GM18519 (cell line): ENCODE data around the gene PFKFB4.

Source experiments
- ATAC-seq: cut with Tn5 transposase; IDR thresholded peaks from one replicate; pipeline ENCODE4 v1.9.1; 2021; ENCODE audit warnings: mild to moderate bottlenecking, moderate library complexity; ENCODE audit not compliant: unreplicated experiment, low FRiP score

PFKFB4 gene

GRCh38 chr3:48468329-48468731 lies 88.3 kb downstream of the PFKFB4 start:
- no peak for ATAC-seq
